AG04450 (cell line): Measurements from ENCODE around the gene DIPK1A. TPM values are rescaled to one million over a fixed set of nuclear protein-coding genes. Genes with fewer than 3 reads are reported as not detected.

ENCODE experiments used
- CTCF ChIA-PET: fragments of 300-600, 350-600 bp; formaldehyde crosslinking; extraction: SDS; loops from one replicate; lab custom pipeline; 2022; ENCODE audit warnings: antibody characterized with exemption, inconsistent platforms; lab: Charles Lee
- POLR2A ChIA-PET: fragments of 350-600 bp; formaldehyde crosslinking; extraction: SDS; loops from one replicate; lab custom pipeline; 2021; ENCODE audit warnings: antibody characterized with exemption, inconsistent platforms; lab: Yijun Ruan, JAX
- DNase-seq: peaks from one replicate; pipeline ENCODE4 v3.0.0-alpha.2; 2011; ENCODE audit warnings: low read depth, low spot score
- H3K27ac ChIP-seq: one replicate; pipeline ENCODE4 v1.5.1; 2012; ENCODE audit warnings: low read depth, low read length, control low read depth
- H3K27me3 ChIP-seq: one replicate; pipeline ENCODE4 v1.6.0; 2012; ENCODE audit warnings: low read length; ENCODE audit not compliant: control insufficient read depth, insufficient read depth
- H3K4me3 ChIP-seq: 2 replicates; pipeline ENCODE4 v1.5.1; 2011; ENCODE audit warnings: mild to moderate bottlenecking, low read depth, low read length, control low read depth
- H3K9me3 ChIP-seq: 2 replicates; pipeline ENCODE4 v1.5.1; 2012; ENCODE audit warnings: low read length; ENCODE audit not compliant: control insufficient read depth, insufficient read depth
- polyA plus RNA-seq: library from polyadenylated mRNA; depleted of rRNA; stranded (reverse); fragments of >200 nt; gene quantifications from 2 replicates; pipeline ENCODE4 v1.2.3, GENCODE V29; 2011
- TF ChIP-seq, protein P1 (sequence below): IDR thresholded peaks from 2 replicates; pipeline ENCODE4 v1.5.1; 2011; ENCODE audit warnings: low read depth, low read length, control low read depth, inconsistent platforms

Gene DIPK1A
- polyA plus RNA-seq, 1 experiment: 50.8 TPM

DNA sequence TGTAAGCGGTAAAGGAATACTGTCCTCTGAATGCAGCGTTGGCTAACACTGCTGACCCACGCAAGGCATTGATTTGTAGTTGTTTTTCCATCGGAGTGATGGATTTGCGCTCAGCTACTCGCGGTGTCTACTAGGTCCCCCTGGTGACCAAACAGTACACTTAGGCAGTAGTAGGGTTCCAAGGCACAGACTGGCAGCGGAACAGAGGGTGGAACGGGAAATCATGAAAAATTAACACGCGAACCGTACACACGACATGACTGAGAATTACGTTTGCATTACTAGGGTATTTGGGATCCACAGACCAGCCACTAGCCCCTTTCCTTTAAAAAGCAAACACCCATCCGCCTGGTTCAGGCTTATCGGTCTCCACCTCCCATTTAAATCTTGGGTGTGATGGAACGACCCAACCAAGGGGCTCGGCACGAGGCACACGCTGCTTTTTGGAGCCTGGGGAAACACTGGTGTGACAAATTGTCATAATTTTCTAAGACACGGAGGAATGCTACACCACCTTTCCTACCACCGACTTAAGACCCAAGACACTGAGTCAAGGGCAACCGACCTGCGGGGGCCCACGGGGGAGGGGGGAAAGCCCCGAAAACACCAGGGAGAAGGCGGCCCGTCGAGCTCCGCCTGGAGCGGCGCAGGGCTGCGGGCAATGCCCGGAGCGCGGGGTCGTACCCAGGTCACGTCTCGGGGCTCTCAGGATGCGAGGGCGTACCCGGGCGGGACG lies 699 bp downstream of the DIPK1A start:
- CTCF ChIA-PET: interaction anchor here (0.6 to 8.5 kb wide), 17 partner anchors 8 to 142 kb away, joined by 3 to 72 read pairs (median 5); no protein-coding TSS in a partner anchor
- Histone ChIP-seq H3K27ac (peak overlapping the region; percentile 61), H3K9me3 (no peaks in the 10 kb centered on the region; the same call in 1 of the 2 replicates), H3K4me3 (peak overlapping the region; percentile 80), H3K27me3 (peaks cover 3% of the 10 kb centered on the region)
- POLR2A ChIA-PET: interaction anchor here (0.9 to 3.0 kb wide), 2 partner anchors 11 to 176 kb away, joined by 3 to 12 read pairs; partner anchors contain the start of gene EVI5
- DNase-seq: peak; percentile 42
- TF ChIP-seq, protein P1, sequence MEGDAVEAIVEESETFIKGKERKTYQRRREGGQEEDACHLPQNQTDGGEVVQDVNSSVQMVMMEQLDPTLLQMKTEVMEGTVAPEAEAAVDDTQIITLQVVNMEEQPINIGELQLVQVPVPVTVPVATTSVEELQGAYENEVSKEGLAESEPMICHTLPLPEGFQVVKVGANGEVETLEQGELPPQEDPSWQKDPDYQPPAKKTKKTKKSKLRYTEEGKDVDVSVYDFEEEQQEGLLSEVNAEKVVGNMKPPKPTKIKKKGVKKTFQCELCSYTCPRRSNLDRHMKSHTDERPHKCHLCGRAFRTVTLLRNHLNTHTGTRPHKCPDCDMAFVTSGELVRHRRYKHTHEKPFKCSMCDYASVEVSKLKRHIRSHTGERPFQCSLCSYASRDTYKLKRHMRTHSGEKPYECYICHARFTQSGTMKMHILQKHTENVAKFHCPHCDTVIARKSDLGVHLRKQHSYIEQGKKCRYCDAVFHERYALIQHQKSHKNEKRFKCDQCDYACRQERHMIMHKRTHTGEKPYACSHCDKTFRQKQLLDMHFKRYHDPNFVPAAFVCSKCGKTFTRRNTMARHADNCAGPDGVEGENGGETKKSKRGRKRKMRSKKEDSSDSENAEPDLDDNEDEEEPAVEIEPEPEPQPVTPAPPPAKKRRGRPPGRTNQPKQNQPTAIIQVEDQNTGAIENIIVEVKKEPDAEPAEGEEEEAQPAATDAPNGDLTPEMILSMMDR: peak; percentile 66

DNA sequence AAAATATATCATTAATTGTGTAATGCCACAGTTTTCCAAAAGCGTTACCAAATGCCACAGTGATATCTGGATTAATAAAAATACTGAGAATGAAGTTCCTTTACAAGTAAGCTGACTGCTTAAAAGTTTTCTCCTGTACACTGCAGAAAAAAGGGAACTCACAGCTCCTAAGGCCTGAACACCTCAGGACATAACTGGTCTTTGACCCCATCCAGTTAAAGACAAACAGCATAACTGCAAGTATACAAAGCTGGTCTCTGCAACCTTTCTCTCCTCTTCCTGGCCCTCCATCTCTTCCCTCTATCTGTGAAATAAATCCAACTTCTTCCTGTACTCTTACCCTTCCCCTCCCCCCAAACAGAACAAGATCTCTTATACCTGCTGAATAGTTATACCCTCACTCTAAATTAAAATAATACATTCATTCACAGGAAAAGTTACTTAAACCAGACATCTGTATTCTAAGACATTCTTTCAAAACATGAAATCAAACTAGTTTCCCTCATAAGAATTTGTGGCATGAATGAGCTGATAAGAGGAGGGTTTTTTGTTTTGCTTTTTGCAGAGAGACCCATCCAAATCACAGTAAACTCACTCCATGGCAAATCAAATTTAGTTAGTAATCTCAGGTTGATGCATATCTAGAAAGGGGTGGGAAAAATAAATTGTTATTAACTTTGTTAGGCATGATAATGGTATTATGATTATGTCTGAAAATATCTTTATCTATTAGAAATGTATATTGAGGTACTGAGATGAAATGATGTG lies 2.9 kb downstream of the DIPK1A start:
- Histone ChIP-seq H3K27me3 (no peaks in the 10 kb centered on the region), H3K27ac (no peak overlapping the region), H3K9me3 (no peaks in the 10 kb centered on the region; the same call in 1 of the 2 replicates), H3K4me3 (no peak overlapping the region)
- POLR2A ChIA-PET: no interaction called here
- DNase-seq: no peak
- CTCF ChIA-PET: interaction anchor here (0.6 to 8.5 kb wide), 6 partner anchors 10 to 100 kb away, joined by 3 to 72 read pairs (median 3); no protein-coding TSS in a partner anchor
- TF ChIP-seq, protein P1: no peak

- Histone ChIP-seq H3K4me3 (no peak overlapping the region), H3K27me3 (no peaks in the 10 kb centered on the region), H3K9me3 (no peaks in the 10 kb centered on the region; the same call in 1 of the 2 replicates), H3K27ac (no peak overlapping the region)
- DNase-seq: no peak
- TF ChIP-seq, protein P1: no peak
- ChIA-PET POLR2A (interaction anchor here (0.6 kb wide), 1 partner anchor 105 kb away, joined by 3 read pairs; no protein-coding TSS in a partner anchor), CTCF (interaction anchor here (0.6 to 8.5 kb wide), 3 partner anchors 37 to 99 kb away, joined by 3 to 72 read pairs (median 5); no protein-coding TSS in a partner anchor)
Observed at GRCh38 chr1:92957030-92957734, 4.1 kb downstream of the DIPK1A start.

GRCh38 chr1:92956254-92957029 lies 4.8 kb downstream of the DIPK1A start:
- no peak overlapping the region for H3K27ac ChIP-seq
- POLR2A ChIA-PET: no interaction called here
- TF ChIP-seq, protein P1: no peak
- H3K4me3 ChIP-seq: no peak overlapping the region
- no peaks in the 10 kb centered on the region; the same call in 1 of the 2 replicates for H3K9me3 ChIP-seq
- CTCF ChIA-PET: interaction anchor here (8.5 kb wide), 1 partner anchor 98 kb away, joined by 72 read pairs; no protein-coding TSS in a partner anchor
- H3K27me3 ChIP-seq: no peaks in the 10 kb centered on the region
- DNase-seq: no peak
